HepG2 (cell line): ENCODE data around the gene OGFR. TPM values are rescaled to one million over a fixed set of nuclear protein-coding genes. Genes with fewer than 3 reads are reported as not detected.

ENCODE experiments used
- CREM ChIP-seq, 2 experiments: sonication (generic) in 1 of 2; formaldehyde crosslinking in 1 of 2; IDR thresholded peaks; 2 replicates each; pipeline versions ENCODE4 v1.4.0 to v1.6.1; 2016 to 2020; ENCODE audit warnings: antibody characterized with exemption in 1 of 2, mild to moderate bottlenecking in 1 of 2, missing genetic modification reagents in 1 of 2
- CSRNP2 ChIP-seq: sonication (generic); formaldehyde crosslinking; conservative IDR thresholded peaks from 2 replicates; pipeline ENCODE4 v1.8.0; 2022; ENCODE audit warnings: low read depth, missing genetic modification reagents
- DR1 ChIP-seq: sonication (generic); formaldehyde crosslinking; IDR thresholded peaks from 2 replicates; pipeline ENCODE4 v1.8.0; 2021; ENCODE audit warnings: mild to moderate bottlenecking, missing genetic modification reagents, inconsistent platforms
- ESRRA ChIP-seq: sonication (generic); formaldehyde crosslinking; IDR thresholded peaks from 2 replicates; pipeline ENCODE4 v1.5.1; 2020; ENCODE audit warnings: mild to moderate bottlenecking, low read depth, missing genetic modification reagents
- FOSL2 ChIP-seq: sonication (generic); formaldehyde crosslinking; IDR thresholded peaks from 2 replicates; pipeline ENCODE4 v1.4.0; 2020; ENCODE audit warnings: missing genetic modification reagents
- GMEB2 ChIP-seq: IDR thresholded peaks from 2 replicates; pipeline ENCODE4 v1.6.1; 2016; ENCODE audit warnings: missing biosample characterization, missing genetic modification reagents, low read depth
- GTF2F1 ChIP-seq: fragments of 150-350 bp; IDR thresholded peaks from 2 replicates; pipeline ENCODE4 v1.6.1; 2014; ENCODE audit warnings: low read length
- GZF1 ChIP-seq: sonication (generic); formaldehyde crosslinking; IDR thresholded peaks from 2 replicates; pipeline ENCODE4 v1.5.1; 2020; ENCODE audit warnings: mild to moderate bottlenecking, missing genetic modification reagents
- HNF1B ChIP-seq: sonication (generic); formaldehyde crosslinking; IDR thresholded peaks from 2 replicates; pipeline ENCODE4 v1.5.1; 2020; ENCODE audit warnings: mild to moderate bottlenecking, moderate library complexity, missing genetic modification reagents
- KLF15 ChIP-seq: sonication (generic); formaldehyde crosslinking; IDR thresholded peaks from 2 replicates; pipeline ENCODE4 v1.8.1; 2023; ENCODE audit warnings: borderline replicate concordance, mild to moderate bottlenecking, inconsistent platforms, missing genetic modification reagents, mixed read lengths
- KLF16 ChIP-seq, 2 experiments: sonication (generic) in 1 of 2; formaldehyde crosslinking in 1 of 2; IDR thresholded peaks; 2 replicates each; pipeline versions ENCODE4 v1.6.1 to v1.8.0; 2016 to 2023; ENCODE audit warnings: missing genetic modification reagents in 2 of 2, missing compliant biosample characterization in 1 of 2
- RARA ChIP-seq: IDR thresholded peaks from 2 replicates; pipeline ENCODE4 v1.6.1; 2016; ENCODE audit warnings: missing genetic modification reagents, missing compliant biosample characterization
- RBM22 ChIP-seq: fragments of 200-400 bp; formaldehyde crosslinking; optimal IDR thresholded peaks from 2 replicates; pipeline ENCODE3; 2017; ENCODE audit warnings: mild to moderate bottlenecking, low read length, moderate library complexity
- SAFB2 ChIP-seq: sonication (generic); formaldehyde crosslinking; IDR thresholded peaks from 2 replicates; pipeline ENCODE4 v1.5.1; 2020; ENCODE audit warnings: missing genetic modification reagents, low read depth, mild to moderate bottlenecking, borderline replicate concordance
- SRSF9 ChIP-seq: fragments of 200-400 bp; formaldehyde crosslinking; IDR thresholded peaks from 2 replicates; pipeline ENCODE4 v1.6.1; 2018; ENCODE audit warnings: borderline replicate concordance, mild to moderate bottlenecking, low read depth, low read length; ENCODE audit not compliant: insufficient read depth, poor library complexity, severe bottlenecking
- TBL1XR1 ChIP-seq: fragments of 150-350 bp; IDR thresholded peaks from 2 replicates; pipeline ENCODE4 v1.6.1; 2014; ENCODE audit warnings: borderline replicate concordance, low read length; ENCODE audit not compliant: partially characterized antibody
- ZGPAT ChIP-seq: IDR thresholded peaks from 2 replicates; pipeline ENCODE4 v1.6.1; 2016; ENCODE audit warnings: mild to moderate bottlenecking
- ZNF138 ChIP-seq: sonication (generic); formaldehyde crosslinking; IDR thresholded peaks from 2 replicates; pipeline ENCODE4 v1.5.0; 2020; ENCODE audit warnings: mild to moderate bottlenecking, low read depth, missing genetic modification reagents
- ZNF362 ChIP-seq: sonication (generic); formaldehyde crosslinking; IDR thresholded peaks from 2 replicates; pipeline ENCODE4 v1.4.0; 2020; ENCODE audit warnings: missing genetic modification reagents, mild to moderate bottlenecking, borderline replicate concordance
- ZNF607 ChIP-seq: sonication (generic); formaldehyde crosslinking; IDR thresholded peaks from 2 replicates; pipeline ENCODE4 v1.5.1; 2020; ENCODE audit warnings: missing genetic modification reagents, mild to moderate bottlenecking, borderline replicate concordance
- ZNF768 ChIP-seq: sonication (generic); formaldehyde crosslinking; IDR thresholded peaks from 2 replicates; pipeline ENCODE4 v1.4.0; 2020; ENCODE audit warnings: missing genetic modification reagents
- ZNF772 ChIP-seq: sonication (generic); formaldehyde crosslinking; IDR thresholded peaks from 2 replicates; pipeline ENCODE4 v1.5.0; 2020; ENCODE audit warnings: mild to moderate bottlenecking, missing genetic modification reagents
- polyA plus RNA-seq, 8 experiments: library from polyadenylated mRNA; depleted of rRNA in 3 of 8; stranded (reverse) in 7 of 8; unstranded in 1 of 8; fragments of >200 nt; fragmentation: Illumina TruSeq in 4 of 8; extraction: Trizol in 4 of 8; gene quantifications; 2 replicates each; pipeline versions ENCODE4 v1.2.1 to v1.2.3, GENCODE V29; 2011 to 2016; ENCODE audit warnings: low read depth in 4 of 8, missing spikeins in 1 of 8, mixed read lengths in 1 of 8; ENCODE audit not compliant: insufficient read depth in 1 of 8
- total RNA-seq, 5 experiments: library from RNA; depleted of rRNA; stranded (reverse); fragments of >200 nt; fragmentation: Illumina TruSeq; extraction: Trizol; gene quantifications; 2 replicates each; pipeline ENCODE4 v1.2.3, GENCODE V29; 2016; ENCODE audit warnings: low read depth in 1 of 5

Gene OGFR
- total and polyA plus RNA-seq, 2 of the 13 experiments (the other 11 are each of a cell fraction or from before 2014, with no cell fraction given) = 47.7 to 81.8 TPM

GRCh38 chr20:62861726-62862336 is 57.2 kb downstream of the OGFR start, which contains the start of gene TCFL5 (continued):
- TF ChIP-seq ZGPAT (CRISPR knock-in tag) (peak; percentile 92), DR1 (peak; percentile 84; the same call in 1 of the 2 replicates), GTF2F1 (no peak), RBM22 (no peak), SRSF9 (no peak), ZNF362 (CRISPR knock-in tag) (peak; percentile 66), KLF16 (CRISPR knock-in tag; IDR thresholded peaks at IDR 0.05) (peak in 1 of 2 experiments; percentile 83; a peak in 2 of 4 replicates), ZNF607 (CRISPR knock-in tag) (peak; percentile 97), RARA (CRISPR knock-in tag) (peak; percentile 71), GMEB2 (CRISPR knock-in tag) (peak; percentile 95), GZF1 (CRISPR knock-in tag) (peak; percentile 84; the same call in 1 of the 2 replicates), ZNF772 (CRISPR knock-in tag) (peak; percentile 89), HNF1B (peak; percentile 84), CREM (IDR thresholded peaks at IDR 0.05) (peak; percentile 51), CREM (CRISPR knock-in tag; IDR thresholded peaks at IDR 0.05) (no peak), ESRRA (CRISPR knock-in tag) (peak; percentile 84; the same call in 1 of the 2 replicates), ZNF768 (CRISPR knock-in tag) (peak; percentile 90), FOSL2 (peak; percentile 73), CSRNP2 (CRISPR knock-in tag) (no peak), TBL1XR1 (peak; percentile 25), SAFB2 (CRISPR knock-in tag) (peak; percentile 86), ZNF138 (CRISPR knock-in tag) (peak; percentile 82), KLF15 (CRISPR knock-in tag) (0 out of 2 replicates have a peak, but pooled peaks have one; percentile 57)
